ENCODE data around the gene DCP1A. TPM values are rescaled to one million over a fixed set of nuclear protein-coding genes. Genes with fewer than 3 reads are reported as not detected.

Gene DCP1A
- total RNA-seq, 4 donors from 2014 or later, result 20.9 to 30.6 (median 23.3) TPM

- peaks cover 17 to 22% of the 10 kb centered on the region in 2 donors for H3K4me1 ChIP-seq
- H3K9me3 ChIP-seq, result no peaks in the 10 kb centered on the region
- H3K27me3 ChIP-seq, result no peaks in the 10 kb centered on the region
- intact Hi-C loops (cut with DNase I), result loop anchor here (10.0 kb wide), 1 partner anchor 222 kb away; no protein-coding TSS in a partner anchor
- H3K27ac ChIP-seq, result peak overlapping the region; percentile 84 to 93 (median 92)
- H3K4me3 ChIP-seq (replicated peaks in 1 of 3), result peak overlapping the region; percentile 87 to 97 (median 96)
- WGBS, 2 donors, result 0 to 1% methylated on average over 11 of the region's 11 CpGs
- no peaks in the 10 kb centered on the region for H3K36me3 ChIP-seq
- TF ChIP-seq POLR2A (IDR thresholded peaks at IDR 0.05) (no peak), CTCF (IDR thresholded peaks at IDR 0.05) (no peak)
- no peak for DNase-seq
Observed at GRCh38 chr3:53346922-53347260, 452 bp downstream of the DCP1A start.

GRCh38 chr3:53346514-53346913 lies 829 bp downstream of the DCP1A start:
- Histone ChIP-seq H3K9me3 (no peaks in the 10 kb centered on the region), H3K4me1 (peaks cover 17 to 22% of the 10 kb centered on the region in 2 donors), H3K4me3 (replicated peaks in 1 of 3) (peak overlapping the region; percentile 87 to 97 (median 96)), H3K27ac (peak overlapping the region in 2 of 3 donors; percentile 92 to 93), H3K27me3 (no peaks in the 10 kb centered on the region), H3K36me3 (peaks cover 0 to 2% of the 10 kb centered on the region in 2 donors)
- DNase-seq, result no peak
- WGBS, 2 donors, result 1 to 2% methylated on average over 9 of the region's 9 CpGs
- TF ChIP-seq CTCF (IDR thresholded peaks at IDR 0.05) (no peak), POLR2A (IDR thresholded peaks at IDR 0.05) (no peak)
- intact Hi-C loops (cut with DNase I), result loop anchor here (10.0 kb wide), 1 partner anchor 222 kb away; no protein-coding TSS in a partner anchor

DNA sequence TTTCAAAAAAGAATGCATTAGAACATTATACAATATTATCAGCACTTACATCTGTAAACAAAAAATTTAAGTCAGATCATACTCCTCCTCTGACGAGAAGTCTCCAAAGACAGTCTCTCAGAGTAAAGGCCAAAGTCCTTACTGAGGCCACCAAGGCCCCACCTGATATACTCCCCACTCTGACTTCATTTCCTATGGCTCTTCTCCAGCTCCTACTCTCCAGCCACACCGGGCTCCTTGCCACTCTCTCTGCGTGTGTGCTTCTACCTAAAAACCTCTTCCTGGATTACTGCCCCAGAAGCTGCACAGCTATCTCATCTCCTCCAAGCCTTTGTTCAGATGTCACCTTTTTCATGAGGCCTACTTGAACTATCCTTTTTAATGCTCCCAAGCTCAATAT lies 5.0 kb downstream of the DCP1A start:
- Histone ChIP-seq H3K27me3 (no peaks in the 10 kb centered on the region), H3K36me3 (peaks cover 5 to 7% of the 10 kb centered on the region in 2 donors), H3K27ac (no peak overlapping the region), H3K9me3 (no peaks in the 10 kb centered on the region), H3K4me3 (replicated peaks in 1 of 3) (no peak overlapping the region), H3K4me1 (peaks cover 22 to 47% of the 10 kb centered on the region in 2 donors)
- 48 to 57% methylated on average over 3 of the region's 3 CpGs for WGBS, 2 donors
- intact Hi-C loops (cut with DNase I), result loop anchor here (10.0 kb wide), 1 partner anchor 218 kb away; no protein-coding TSS in a partner anchor
- no peak for TF ChIP-seq POLR2A (IDR thresholded peaks at IDR 0.05)
- no peak for TF ChIP-seq CTCF (IDR thresholded peaks at IDR 0.05)
- peak; percentile 32 to 50 for DNase-seq

DNA sequence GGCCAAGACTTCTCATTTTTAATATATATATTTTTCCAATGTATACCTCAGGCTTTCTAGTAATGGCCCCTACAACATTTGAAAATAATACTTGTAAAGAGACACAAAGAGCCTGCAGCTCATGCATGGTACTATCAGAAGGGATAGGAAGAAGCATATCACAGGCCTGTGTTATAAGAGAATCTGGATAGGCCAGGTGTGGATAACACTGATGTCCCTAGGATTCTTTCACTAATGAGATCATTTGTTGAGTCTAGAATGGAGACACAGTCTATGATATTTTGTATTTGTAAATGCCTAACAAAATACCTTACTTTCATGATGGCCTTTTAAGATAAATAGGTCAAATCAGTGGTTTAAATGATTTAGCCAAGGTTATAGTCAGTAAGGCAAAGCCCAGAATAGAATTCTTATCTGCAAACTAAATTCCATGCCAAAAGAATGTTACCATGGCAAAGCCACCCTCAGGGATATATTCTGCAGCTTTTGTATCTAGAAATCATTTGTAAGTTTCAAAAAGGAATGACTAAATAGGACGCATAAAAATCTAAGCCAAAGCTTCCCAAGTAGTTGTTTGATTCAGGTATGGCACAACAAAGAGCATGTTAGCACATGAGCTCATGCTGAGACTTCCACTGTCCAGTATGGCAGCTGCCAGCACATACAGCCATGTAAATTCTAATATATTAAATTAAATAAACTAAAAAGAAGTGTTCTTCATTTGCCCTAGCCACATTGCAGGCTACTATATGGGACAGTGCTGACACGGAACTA lies 10.0 kb downstream of the DCP1A start:
- Histone ChIP-seq H3K27me3 (no peaks in the 10 kb centered on the region), H3K4me1 (peaks cover 10 to 26% of the 10 kb centered on the region in 2 donors), H3K9me3 (no peaks in the 10 kb centered on the region), H3K36me3 (peaks cover 8 to 11% of the 10 kb centered on the region in 2 donors), H3K27ac (peak overlapping the region in 1 of 3 donors; percentile 45), H3K4me3 (replicated peaks in 1 of 3) (no peak overlapping the region)
- no peak for DNase-seq
- WGBS, 2 donors, result 94 to 99% methylated on average over 2 of the region's 2 CpGs
- TF ChIP-seq CTCF (IDR thresholded peaks at IDR 0.05) (no peak), POLR2A (IDR thresholded peaks at IDR 0.05) (no peak)
- intact Hi-C loops (cut with DNase I), result no loop called here

GRCh38 chr3:53334742-53335141 lies 12.6 kb downstream of the DCP1A start:
- intact Hi-C loops (cut with DNase I), result no loop called here
- no peaks in the 10 kb centered on the region for H3K9me3 ChIP-seq
- TF ChIP-seq CTCF (IDR thresholded peaks at IDR 0.05), result no peak
- H3K27ac ChIP-seq, result no peak overlapping the region
- DNase-seq, result no peak
- H3K27me3 ChIP-seq, result no peaks in the 10 kb centered on the region
- H3K4me3 ChIP-seq (replicated peaks in 1 of 3), result no peak overlapping the region
- peaks cover 4% of the 10 kb centered on the region in 2 donors for H3K36me3 ChIP-seq
- peaks cover 6 to 23% of the 10 kb centered on the region in 2 donors for H3K4me1 ChIP-seq
- 95 to 98% methylated on average over 6 of the region's 6 CpGs for WGBS, 2 donors

All from thyroid gland (tissue), 4 donors.